D721Med (cell line): ENCODE results near the gene ANKRD63.
A peak's percentile ranks its signal among the peaks of the same experiment; 100 is the strongest.

Experiments
- DNase-seq: peaks from one replicate; pipeline ENCODE4 v3.0.0; 2011; ENCODE audit warnings: low spot score; ENCODE audit not compliant: insufficient read length
- FAIRE-seq: peaks from 2 replicates; lab custom pipeline; 2011; peaks lifted over from hg19 to GRCh38; lab: Jason Lieb, UNC
- TF ChIP-seq, protein P1 (sequence below): IDR thresholded peaks from 2 replicates; pipeline ENCODE4 v1.5.1; 2012; ENCODE audit warnings: mild to moderate bottlenecking, control low read depth; ENCODE audit not compliant: insufficient read depth; ENCODE audit errors: missing control alignments

ANKRD63 gene

DNA sequence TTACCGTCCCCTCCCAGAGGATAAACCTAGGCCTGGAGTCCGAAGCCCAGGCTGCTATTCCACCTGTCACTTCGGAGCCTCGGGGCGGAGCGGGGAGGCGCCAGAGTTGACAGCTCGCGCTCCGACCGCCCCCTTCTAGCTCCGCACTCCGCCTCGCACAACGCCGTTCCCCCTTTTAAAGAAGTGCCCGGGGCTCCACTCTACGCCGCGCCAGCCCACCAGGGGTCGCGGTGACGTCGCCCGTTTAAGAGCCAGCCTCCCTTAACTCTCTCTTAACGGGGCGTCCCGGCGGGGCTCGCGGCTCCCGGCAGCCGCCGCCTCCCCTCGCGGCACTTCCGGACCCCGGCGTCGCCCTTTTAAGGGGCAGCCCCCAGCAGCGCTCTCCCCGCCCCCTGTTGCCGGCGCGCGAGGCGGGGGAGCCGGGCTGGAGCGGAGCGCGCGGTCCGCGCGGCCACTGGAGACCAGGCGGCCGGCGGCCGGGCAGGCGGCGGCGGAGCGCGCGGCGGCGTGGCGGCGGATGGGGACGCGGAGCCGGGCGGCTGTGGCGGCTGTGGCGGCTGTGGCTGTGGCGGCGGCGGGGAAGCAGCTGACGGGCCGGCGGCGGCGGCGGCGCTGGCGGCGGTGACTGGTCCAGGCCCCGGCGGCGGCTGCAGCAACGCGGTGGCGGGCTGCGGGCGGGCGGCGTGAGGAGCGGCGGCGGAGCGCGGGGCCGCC, 40.5 kb upstream of the ANKRD63 start, which contains the start of gene INAFM2:
Gene INAFM2, plus strand, starts transcription at position 454 of the 714 bp plus-strand sequence. CDS start 364 bp downstream, outside the sequence.
- DNase-seq, result peak; percentile 81
- FAIRE-seq, result no peak
- TF ChIP-seq, protein P1, sequence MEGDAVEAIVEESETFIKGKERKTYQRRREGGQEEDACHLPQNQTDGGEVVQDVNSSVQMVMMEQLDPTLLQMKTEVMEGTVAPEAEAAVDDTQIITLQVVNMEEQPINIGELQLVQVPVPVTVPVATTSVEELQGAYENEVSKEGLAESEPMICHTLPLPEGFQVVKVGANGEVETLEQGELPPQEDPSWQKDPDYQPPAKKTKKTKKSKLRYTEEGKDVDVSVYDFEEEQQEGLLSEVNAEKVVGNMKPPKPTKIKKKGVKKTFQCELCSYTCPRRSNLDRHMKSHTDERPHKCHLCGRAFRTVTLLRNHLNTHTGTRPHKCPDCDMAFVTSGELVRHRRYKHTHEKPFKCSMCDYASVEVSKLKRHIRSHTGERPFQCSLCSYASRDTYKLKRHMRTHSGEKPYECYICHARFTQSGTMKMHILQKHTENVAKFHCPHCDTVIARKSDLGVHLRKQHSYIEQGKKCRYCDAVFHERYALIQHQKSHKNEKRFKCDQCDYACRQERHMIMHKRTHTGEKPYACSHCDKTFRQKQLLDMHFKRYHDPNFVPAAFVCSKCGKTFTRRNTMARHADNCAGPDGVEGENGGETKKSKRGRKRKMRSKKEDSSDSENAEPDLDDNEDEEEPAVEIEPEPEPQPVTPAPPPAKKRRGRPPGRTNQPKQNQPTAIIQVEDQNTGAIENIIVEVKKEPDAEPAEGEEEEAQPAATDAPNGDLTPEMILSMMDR, result peak; percentile 33

DNA sequence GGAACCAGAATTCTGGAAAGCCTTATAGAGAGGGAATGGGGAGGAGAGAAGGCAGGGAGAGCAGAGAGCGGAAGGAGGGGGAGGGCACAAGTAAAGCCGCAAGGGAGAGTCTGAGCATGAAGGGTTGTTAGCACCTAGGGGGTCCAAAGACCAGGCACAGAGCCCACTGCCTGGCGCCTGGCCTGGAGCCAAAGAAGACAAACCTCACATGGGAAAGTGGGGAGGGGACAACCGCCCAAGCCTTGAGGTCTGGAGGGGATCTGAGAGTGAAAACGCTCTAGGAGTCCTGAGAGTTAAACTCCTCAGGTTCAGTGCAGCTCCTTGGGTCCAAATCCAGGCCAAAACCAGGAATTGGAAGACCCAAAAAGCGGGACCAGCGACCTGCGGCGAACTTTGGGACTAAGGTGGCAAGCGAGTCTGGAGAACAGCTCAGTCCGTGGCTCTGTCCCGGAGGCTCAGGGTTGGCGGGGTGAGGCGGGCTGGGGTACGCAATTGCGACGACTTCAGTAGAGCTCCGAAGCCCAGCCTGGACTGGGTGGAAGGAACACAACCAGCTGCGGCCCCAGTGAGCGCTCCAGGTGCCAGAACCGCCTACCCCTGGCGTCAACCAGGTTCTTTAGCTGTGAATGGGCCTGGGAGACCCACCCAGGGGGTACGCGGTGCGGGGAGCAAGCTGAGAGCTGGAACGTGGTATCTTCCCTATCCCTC, 39.8 kb upstream of the ANKRD63 start:
- DNase-seq (no peak), FAIRE-seq (no peak)
- TF ChIP-seq, protein P1, result no peak

DNA sequence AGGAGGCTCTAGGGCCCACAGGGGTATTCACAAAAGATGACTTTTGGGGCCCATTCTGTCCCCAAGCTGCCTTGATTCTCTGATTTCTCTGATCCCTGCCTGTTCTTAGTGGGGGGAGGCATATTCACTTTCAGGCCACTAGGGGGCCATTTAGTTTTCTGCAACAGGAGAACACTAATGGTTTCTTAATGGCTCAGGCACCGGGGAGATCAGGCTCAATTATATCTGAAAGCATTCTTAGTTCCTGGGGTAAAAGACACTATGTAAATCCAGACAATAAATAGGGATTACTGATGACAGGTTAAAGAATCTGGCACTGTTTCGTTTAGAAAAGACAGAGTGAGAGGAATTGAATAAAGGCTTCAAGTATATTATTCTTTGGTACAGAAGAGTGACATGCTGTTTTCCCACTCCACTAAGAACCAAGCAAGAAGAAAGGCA, 38.1 kb upstream of the ANKRD63 start:
- TF ChIP-seq, protein P1, result peak; percentile 80
- DNase-seq (peak; percentile 68), FAIRE-seq (peak; percentile 51)

DNA sequence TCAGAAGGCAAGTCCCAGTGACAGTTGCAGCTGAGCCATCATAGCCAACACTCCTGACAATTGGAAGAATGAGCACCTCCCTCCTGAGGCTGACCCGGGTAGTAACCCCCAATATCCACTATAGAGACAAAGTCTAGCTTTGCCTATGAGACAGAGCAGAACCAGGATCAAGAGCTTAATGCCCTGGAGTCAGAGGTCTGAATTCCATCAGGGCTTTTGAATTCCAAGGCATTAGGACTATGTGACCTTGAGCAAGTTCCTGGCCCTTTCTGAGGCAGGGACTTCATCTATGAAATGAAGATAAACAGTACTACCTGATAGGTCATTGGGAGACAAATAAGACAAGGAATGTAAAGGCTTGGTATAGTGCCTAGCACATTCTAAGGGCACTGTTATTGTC, 37.5 kb upstream of the ANKRD63 start:
- DNase-seq (no peak), FAIRE-seq (no peak)
- TF ChIP-seq, protein P1, result no peak

DNA sequence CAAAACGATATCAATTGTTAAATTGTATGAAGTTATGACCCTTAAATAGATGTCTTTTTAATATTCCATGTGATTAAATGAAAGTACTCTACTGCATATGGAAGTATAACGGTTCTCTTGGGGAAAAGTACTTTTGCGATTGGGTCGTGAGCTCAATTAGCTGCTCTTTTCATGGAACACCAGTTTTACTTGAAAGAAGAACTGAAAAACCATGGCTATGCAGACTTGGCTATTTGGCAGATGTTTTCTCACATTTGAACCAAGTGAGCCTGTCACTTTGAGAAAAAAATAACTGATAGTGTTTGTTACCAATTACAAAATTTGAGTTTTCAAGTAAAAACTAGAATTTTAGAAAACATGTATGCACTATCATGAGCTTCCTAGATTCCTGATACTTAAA, 34.7 kb upstream of the ANKRD63 start:
- TF ChIP-seq, protein P1, result no peak
- no peak for DNase-seq
- FAIRE-seq, result no peak

DNA sequence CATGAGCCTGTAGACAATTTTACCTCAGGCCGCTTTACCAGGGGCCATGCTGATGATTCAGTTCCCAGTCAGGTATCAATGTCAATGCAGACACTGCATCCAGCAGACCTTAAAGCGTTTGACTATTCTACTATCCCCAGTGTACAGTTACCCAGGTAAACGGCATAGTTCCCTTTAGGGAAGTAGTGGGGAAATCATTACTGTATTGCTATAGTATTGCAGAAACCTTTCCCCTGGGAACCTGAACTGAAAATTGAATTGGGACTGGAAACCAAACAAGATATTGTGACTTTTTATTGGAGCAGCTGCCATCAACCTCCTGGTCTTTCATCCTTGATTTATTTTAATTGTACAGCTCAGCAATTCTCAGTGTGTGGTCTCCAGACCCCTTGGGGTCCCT, 34.1 kb upstream of the ANKRD63 start:
- TF ChIP-seq, protein P1, result no peak
- FAIRE-seq (no peak), DNase-seq (no peak)
